Measurements from ENCODE around the gene SCARF2. TPM values are rescaled to one million over a fixed set of nuclear protein-coding genes. Genes with fewer than 3 reads are reported as not detected.

Gene SCARF2
- total RNA-seq, 4 donors from 2014 or later = 3.4 to 15.9 (median 8.7) TPM

GRCh38 chr22:20389288-20389687, 48.3 kb downstream of the SCARF2 start:
- 95 to 100% methylated on average over 2 to 6 of the region's 6 CpGs for WGBS, 2 donors (ENCODE audit: low coverage in 1 of 2)
- Histone ChIP-seq H3K27me3 (peaks cover 27% of the 10 kb centered on the region), H3K4me3 (no peak overlapping the region), H3K36me3 (no peaks in the 10 kb centered on the region), H3K4me1 (peaks cover 0 to 5% (median 2%) of the 10 kb centered on the region in 4 donors), H3K9me3 (no peaks in the 10 kb centered on the region), H3K27ac (no peak overlapping the region)
- no peak for DNase-seq
- in situ Hi-C loops (cut with MboI; ENCODE audit: low pct_ligation_motif_present in 1 of 4, low pct_unique_long_range_greater_than_20kb in 1 of 4, low sequenced_read_pairs in 3 of 4) = no loop called here
- no peak for TF ChIP-seq EP300 (IDR thresholded peaks at IDR 0.05; ENCODE audit: low read depth)
- TF ChIP-seq POLR2AphosphoS5 (IDR thresholded peaks at IDR 0.05) = no peak
- TF ChIP-seq CTCF (IDR thresholded peaks at IDR 0.05) = no peak
- no peak for TF ChIP-seq POLR2A (IDR thresholded peaks at IDR 0.05)
- intact Hi-C loops (cut with DNase I; ENCODE audit: low total_unique reads) = no loop called here

GRCh38 chr22:20388200-20388599, 49.4 kb downstream of the SCARF2 start:
- intact Hi-C loops (cut with DNase I; ENCODE audit: low total_unique reads) (no loop called here), in situ Hi-C loops (cut with MboI; ENCODE audit: low pct_ligation_motif_present in 1 of 4, low pct_unique_long_range_greater_than_20kb in 1 of 4, low sequenced_read_pairs in 3 of 4) (no loop called here)
- no peaks in the 10 kb centered on the region for H3K9me3 ChIP-seq
- peaks cover 37% of the 10 kb centered on the region for H3K27me3 ChIP-seq
- no peak overlapping the region for H3K4me3 ChIP-seq
- no peaks in the 10 kb centered on the region for H3K36me3 ChIP-seq
- TF ChIP-seq EP300 (IDR thresholded peaks at IDR 0.05; ENCODE audit: low read depth) = no peak
- no peak for TF ChIP-seq CTCF (IDR thresholded peaks at IDR 0.05)
- TF ChIP-seq POLR2AphosphoS5 (IDR thresholded peaks at IDR 0.05) = no peak
- TF ChIP-seq POLR2A (IDR thresholded peaks at IDR 0.05) = no peak
- H3K4me1 ChIP-seq = no peaks in the 10 kb centered on the region
- H3K27ac ChIP-seq = no peak overlapping the region
- DNase-seq = no peak

- Histone ChIP-seq H3K36me3 (no peaks in the 10 kb centered on the region), H3K4me3 (no peak overlapping the region), H3K9me3 (no peaks in the 10 kb centered on the region), H3K4me1 (no peaks in the 10 kb centered on the region), H3K27me3 (peaks cover 42% of the 10 kb centered on the region), H3K27ac (no peak overlapping the region)
- 80 to 82% methylated on average over 4 of the region's 4 CpGs for WGBS, 2 donors (ENCODE audit: low coverage in 1 of 2)
- DNase-seq = no peak
- intact Hi-C loops (cut with DNase I; ENCODE audit: low total_unique reads) = no loop called here
- in situ Hi-C loops (cut with MboI; ENCODE audit: low pct_ligation_motif_present in 1 of 4, low pct_unique_long_range_greater_than_20kb in 1 of 4, low sequenced_read_pairs in 3 of 4) = no loop called here
- TF ChIP-seq CTCF (IDR thresholded peaks at IDR 0.05) (no peak), POLR2AphosphoS5 (IDR thresholded peaks at IDR 0.05) (no peak)
Measured at GRCh38 chr22:20386972-20387371, 50.7 kb downstream of the SCARF2 start.

- in situ Hi-C loops (cut with MboI; ENCODE audit: low pct_ligation_motif_present in 1 of 4, low pct_unique_long_range_greater_than_20kb in 1 of 4, low sequenced_read_pairs in 3 of 4) (no loop called here), intact Hi-C loops (cut with DNase I; ENCODE audit: low total_unique reads) (no loop called here)
- no peak overlapping the region for H3K27ac ChIP-seq
- H3K9me3 ChIP-seq = no peaks in the 10 kb centered on the region
- peaks cover 42% of the 10 kb centered on the region for H3K27me3 ChIP-seq
- no peaks in the 10 kb centered on the region for H3K4me1 ChIP-seq
- no peak for DNase-seq
- H3K36me3 ChIP-seq = no peaks in the 10 kb centered on the region
- TF ChIP-seq POLR2A (IDR thresholded peaks at IDR 0.05) (no peak), EP300 (IDR thresholded peaks at IDR 0.05; ENCODE audit: low read depth) (no peak), POLR2AphosphoS5 (IDR thresholded peaks at IDR 0.05) (no peak), CTCF (IDR thresholded peaks at IDR 0.05) (no peak)
- no peak overlapping the region for H3K4me3 ChIP-seq
- whole genome bisulfite sequencing, 2 donors (ENCODE audit: low coverage in 1 of 2) = 84 to 86% methylated on average over 2 of the region's 2 CpGs
Measured at GRCh38 chr22:20386336-20386735, 51.3 kb downstream of the SCARF2 start.
